ENCODE data around the gene SNORC. TPM values are rescaled to one million over a fixed set of nuclear protein-coding genes. Genes with fewer than 3 reads are reported as not detected.

The SNORC gene
- polyA plus RNA-seq, 3 donors = 0.61 TPM; not detected in 2

DNA sequence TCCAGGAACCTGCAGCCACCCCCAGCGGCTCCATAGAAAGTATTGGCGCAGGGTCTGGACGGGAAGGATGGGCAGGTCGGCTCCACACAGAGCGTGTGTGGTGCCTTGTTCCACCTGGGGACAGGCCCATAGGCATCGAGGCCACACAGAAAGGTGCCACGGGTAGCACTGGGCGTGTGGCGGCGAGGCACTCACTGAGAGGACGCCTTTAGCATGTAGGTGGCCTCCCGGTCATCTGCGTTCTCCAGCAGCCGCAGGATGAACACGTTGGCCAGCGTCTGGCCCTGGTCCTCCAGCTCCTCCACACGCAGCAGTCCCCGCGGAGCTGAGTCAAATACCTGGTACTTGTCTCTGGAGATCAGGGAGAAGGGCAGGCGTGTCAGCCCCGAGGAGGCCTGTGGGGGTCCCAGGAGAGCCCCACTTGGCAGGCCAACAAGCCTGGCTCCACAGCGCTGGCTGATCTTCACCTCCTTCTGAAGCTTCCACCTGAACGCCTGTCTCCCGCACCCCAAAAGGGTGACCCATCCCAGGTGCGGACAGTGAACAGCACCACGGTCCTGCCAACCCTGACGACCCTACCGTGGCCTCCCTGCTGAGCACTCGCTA is 13.2 kb downstream of the SNORC start:
- H2AFZ ChIP-seq (ENCODE audit: insufficient read depth, low read depth, low read length, poor library complexity, severe bottlenecking) = no peak overlapping the region
- H3K9me3 ChIP-seq (replicated peaks in 1 of 2; ENCODE audit: control insufficient read depth in 1 of 2, insufficient read depth in 1 of 2, low read length in 2 of 2) = no peaks in the 10 kb centered on the region
- TF ChIP-seq, protein P1, sequence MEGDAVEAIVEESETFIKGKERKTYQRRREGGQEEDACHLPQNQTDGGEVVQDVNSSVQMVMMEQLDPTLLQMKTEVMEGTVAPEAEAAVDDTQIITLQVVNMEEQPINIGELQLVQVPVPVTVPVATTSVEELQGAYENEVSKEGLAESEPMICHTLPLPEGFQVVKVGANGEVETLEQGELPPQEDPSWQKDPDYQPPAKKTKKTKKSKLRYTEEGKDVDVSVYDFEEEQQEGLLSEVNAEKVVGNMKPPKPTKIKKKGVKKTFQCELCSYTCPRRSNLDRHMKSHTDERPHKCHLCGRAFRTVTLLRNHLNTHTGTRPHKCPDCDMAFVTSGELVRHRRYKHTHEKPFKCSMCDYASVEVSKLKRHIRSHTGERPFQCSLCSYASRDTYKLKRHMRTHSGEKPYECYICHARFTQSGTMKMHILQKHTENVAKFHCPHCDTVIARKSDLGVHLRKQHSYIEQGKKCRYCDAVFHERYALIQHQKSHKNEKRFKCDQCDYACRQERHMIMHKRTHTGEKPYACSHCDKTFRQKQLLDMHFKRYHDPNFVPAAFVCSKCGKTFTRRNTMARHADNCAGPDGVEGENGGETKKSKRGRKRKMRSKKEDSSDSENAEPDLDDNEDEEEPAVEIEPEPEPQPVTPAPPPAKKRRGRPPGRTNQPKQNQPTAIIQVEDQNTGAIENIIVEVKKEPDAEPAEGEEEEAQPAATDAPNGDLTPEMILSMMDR (IDR thresholded peaks at IDR 0.05) = no peak
- H3K4me1 Mint-ChIP-seq = no peaks in the 10 kb centered on the region
- no peak overlapping the region for H3K27ac Mint-ChIP-seq
- no peak overlapping the region for H3K4me3 ChIP-seq (replicated peaks in 1 of 3; ENCODE audit: low read depth in 2 of 3, low read length in 3 of 3)
- no peak for DNase-seq
- no peaks in the 10 kb centered on the region for H4K20me1 ChIP-seq (ENCODE audit: insufficient read depth, low read length)
- no peak overlapping the region for H3K27ac ChIP-seq (ENCODE audit: low read depth in 1 of 2, low read length in 2 of 2)
- no peaks in the 10 kb centered on the region for H3K27me3 ChIP-seq (ENCODE audit: control insufficient read depth in 2 of 2, insufficient read depth in 2 of 2, low read length in 2 of 2)
- no peaks in the 10 kb centered on the region for H3K4me1 ChIP-seq (ENCODE audit: control insufficient read depth in 1 of 2, insufficient read depth in 2 of 2, low read length in 2 of 2)
- no peaks in the 10 kb centered on the region for H3K36me3 Mint-ChIP-seq
- 96% methylated on average over 29 of the region's 29 CpGs for WGBS (ENCODE audit: insufficient coverage)
- H3K36me3 ChIP-seq (replicated peaks in 1 of 2; ENCODE audit: control insufficient read depth in 1 of 2, insufficient read depth in 2 of 2, low read length in 2 of 2) = no peaks in the 10 kb centered on the region
- H3K79me2 ChIP-seq (ENCODE audit: insufficient read depth, low read length) = no peaks in the 10 kb centered on the region
- H3K27me3 Mint-ChIP-seq (ENCODE audit: low read depth in 3 of 3) = peaks cover 4 to 14% (median 5%) of the 10 kb centered on the region in 3 donors
- H3K9me3 Mint-ChIP-seq = peaks cover 0 to 3% (median 0%) of the 10 kb centered on the region in 7 donors
- H3K4me2 ChIP-seq (replicated peaks; ENCODE audit: extremely low read depth, low read length, poor library complexity, severe bottlenecking) = no peak overlapping the region
- intact Hi-C loops (cut with micrococcal nuclease) = no loop called here
- H3K9ac ChIP-seq (ENCODE audit: insufficient read depth, low read length, poor library complexity, severe bottlenecking) = no peak overlapping the region
- H3K4me3 Mint-ChIP-seq = no peak overlapping the region

DNA sequence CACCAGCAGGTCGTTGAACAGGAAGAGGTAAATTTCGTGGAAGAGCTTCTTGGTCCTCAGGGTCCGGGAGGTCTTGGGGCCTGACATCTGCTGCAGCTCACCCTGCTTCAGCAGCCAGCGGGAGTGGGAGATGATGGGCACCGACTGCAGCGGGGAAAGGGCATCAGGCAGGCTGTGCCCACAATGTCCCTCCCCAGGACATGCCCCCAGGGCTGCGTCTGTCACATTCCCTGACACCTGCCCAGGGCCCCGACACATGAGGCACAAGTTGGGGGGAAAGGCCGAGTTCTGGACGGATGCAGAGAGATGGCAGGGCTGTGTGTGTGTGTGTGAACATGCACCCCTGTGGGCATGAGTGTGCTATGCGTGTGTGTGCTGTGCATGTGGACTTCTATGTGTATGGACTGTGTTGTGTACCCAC is 13.9 kb downstream of the SNORC start:
- H3K4me3 ChIP-seq (replicated peaks in 1 of 3; ENCODE audit: low read depth in 2 of 3, low read length in 3 of 3) = no peak overlapping the region
- no peaks in the 10 kb centered on the region for H3K27me3 ChIP-seq (ENCODE audit: control insufficient read depth in 2 of 2, insufficient read depth in 2 of 2, low read length in 2 of 2)
- TF ChIP-seq, protein P1 (IDR thresholded peaks at IDR 0.05) = no peak
- no peaks in the 10 kb centered on the region for H3K36me3 ChIP-seq (replicated peaks in 1 of 2; ENCODE audit: control insufficient read depth in 1 of 2, insufficient read depth in 2 of 2, low read length in 2 of 2)
- Mint-ChIP-seq H3K9me3 (peaks cover 0 to 3% (median 0%) of the 10 kb centered on the region in 7 donors), H3K27me3 (ENCODE audit: low read depth in 3 of 3) (peaks cover 3 to 10% (median 4%) of the 10 kb centered on the region in 3 donors), H3K4me3 (no peak overlapping the region), H3K4me1 (no peaks in the 10 kb centered on the region), H3K36me3 (no peaks in the 10 kb centered on the region), H3K27ac (no peak overlapping the region)
- intact Hi-C loops (cut with micrococcal nuclease) = no loop called here
- H3K4me2 ChIP-seq (replicated peaks; ENCODE audit: extremely low read depth, low read length, poor library complexity, severe bottlenecking) = no peak overlapping the region
- no peak overlapping the region for H2AFZ ChIP-seq (ENCODE audit: insufficient read depth, low read depth, low read length, poor library complexity, severe bottlenecking)
- no peaks in the 10 kb centered on the region for H3K79me2 ChIP-seq (ENCODE audit: insufficient read depth, low read length)
- no peak overlapping the region for H3K9ac ChIP-seq (ENCODE audit: insufficient read depth, low read length, poor library complexity, severe bottlenecking)
- 90% methylated on average over 11 of the region's 11 CpGs for WGBS (ENCODE audit: insufficient coverage)
- H3K27ac ChIP-seq (ENCODE audit: low read depth in 1 of 2, low read length in 2 of 2) = no peak overlapping the region
- no peak for DNase-seq
- H3K9me3 ChIP-seq (replicated peaks in 1 of 2; ENCODE audit: control insufficient read depth in 1 of 2, insufficient read depth in 1 of 2, low read length in 2 of 2) = no peaks in the 10 kb centered on the region
- H3K4me1 ChIP-seq (ENCODE audit: control insufficient read depth in 1 of 2, insufficient read depth in 2 of 2, low read length in 2 of 2) = no peaks in the 10 kb centered on the region
- H4K20me1 ChIP-seq (ENCODE audit: insufficient read depth, low read length) = no peaks in the 10 kb centered on the region

All from CD14-positive monocyte (primary cell).